GM23248 (cell line): ENCODE data around the gene WNK2. TPM values are rescaled to one million over a fixed set of nuclear protein-coding genes. Genes with fewer than 3 reads are reported as not detected.

Experiments used
- DNase-seq: peaks from one replicate; pipeline ENCODE4 v3.0.0-alpha.2; 2015
- H2AFZ ChIP-seq: fragments of 200-600 bp; sonication (generic); 2 replicates; pipeline ENCODE4 v1.6.1; 2016; ENCODE audit warnings: antibody characterized with exemption
- H3F3A ChIP-seq: fragments of 200-600 bp; sonication (generic); 2 replicates; pipeline ENCODE4 v1.6.1; 2016; ENCODE audit warnings: mild to moderate bottlenecking, antibody characterized with exemption, mixed run types; ENCODE audit not compliant: insufficient read depth
- H3K27ac ChIP-seq: fragments of 200-600 bp; sonication (generic); 2 replicates; pipeline ENCODE4 v1.5.1; 2016; ENCODE audit warnings: mild to moderate bottlenecking
- H3K27me3 ChIP-seq: fragments of 200-600 bp; sonication (generic); replicated peaks from 2 replicates; pipeline ENCODE4 v1.6.1; 2016; ENCODE audit warnings: mild to moderate bottlenecking; ENCODE audit not compliant: insufficient read depth
- H3K36me3 ChIP-seq: fragments of 200-600 bp; sonication (generic); 2 replicates; pipeline ENCODE4 v1.6.1; 2016; ENCODE audit warnings: low read depth, mild to moderate bottlenecking
- H3K4me1 ChIP-seq: fragments of 200-600 bp; sonication (generic); 2 replicates; pipeline ENCODE4 v1.6.1; 2016; ENCODE audit warnings: mild to moderate bottlenecking; ENCODE audit not compliant: insufficient read depth
- H3K4me2 ChIP-seq: fragments of 200-600 bp; sonication (generic); one replicate; pipeline ENCODE4 v1.6.1; 2016; ENCODE audit warnings: mild to moderate bottlenecking; ENCODE audit not compliant: unreplicated experiment
- H3K4me3 ChIP-seq: fragments of 200-600 bp; sonication (generic); 2 replicates; pipeline ENCODE4 v1.5.1; 2016; ENCODE audit warnings: mild to moderate bottlenecking
- H3K79me2 ChIP-seq: fragments of 200-600 bp; sonication (generic); 2 replicates; pipeline ENCODE4 v1.6.1; 2016; ENCODE audit warnings: mild to moderate bottlenecking; ENCODE audit not compliant: insufficient read depth
- H3K9ac ChIP-seq: fragments of 200-600 bp; sonication (generic); 2 replicates; pipeline ENCODE4 v1.6.1; 2016; ENCODE audit warnings: mild to moderate bottlenecking
- H3K9me2 ChIP-seq: fragments of 200-600 bp; sonication (generic); 2 replicates; pipeline ENCODE4 v1.6.1; 2016; ENCODE audit warnings: mixed run types, mild to moderate bottlenecking, moderate library complexity; ENCODE audit not compliant: insufficient read depth
- H3K9me3 ChIP-seq: fragments of 200-600 bp; sonication (generic); one replicate; pipeline ENCODE4 v1.6.1; 2017; ENCODE audit warnings: low read depth
- H4K20me1 ChIP-seq: fragments of 200-600 bp; sonication (generic); 2 replicates; pipeline ENCODE4 v1.6.0; 2016; ENCODE audit not compliant: insufficient read depth
- EZH2 ChIP-seq: fragments of 200-600 bp; sonication (generic); IDR thresholded peaks from 2 replicates; pipeline ENCODE4 v1.6.1; 2018; ENCODE audit warnings: antibody characterized with exemption, mild to moderate bottlenecking; ENCODE audit not compliant: insufficient read depth, poor library complexity, severe bottlenecking
- EZH2phosphoT487 ChIP-seq: fragments of 200-600 bp; sonication (generic); IDR thresholded peaks from 2 replicates; pipeline ENCODE4 v1.6.1; 2018; ENCODE audit warnings: antibody characterized with exemption, moderate library complexity, mild to moderate bottlenecking, low read depth; ENCODE audit not compliant: insufficient read depth
- WGBS, 2 experiments: methylation state at CpG; one replicate each; pipeline ENCODE4 v1.1.6; 2015 to 2017; ENCODE audit warnings: low lambda C conversion rate in 2 of 2, low coverage in 1 of 2; ENCODE audit errors: missing lambda C conversion rate in 2 of 2; 5-methylcytosine and 5-hydroxymethylcytosine counted together
- in situ Hi-C: fragments of 300-500 bp; cut with MboI; formaldehyde crosslinking; loops from 2 replicates; pipeline ENCODE4 v1.15.0; 2020
- polyA plus RNA-seq: library from polyadenylated mRNA; unstranded; fragments of >200 nt; fragmentation: Nextera tagmentation; extraction: Ambion mirVana; gene quantifications from 2 replicates; pipeline ENCODE4 v1.2.1, GENCODE V29; 2016
- total RNA-seq: library from RNA; depleted of rRNA; stranded (reverse); fragments of >200 nt; shearing (Covaris generic); gene quantifications from 2 replicates; pipeline ENCODE4 v1.2.3, GENCODE V29; 2014

Gene WNK2
- total and polyA plus RNA-seq, 2 experiments from 2014 or later: not detected

GRCh38 chr9:93244510-93245436 lies 60.8 kb downstream of the WNK2 start:
- in situ Hi-C loops: no loop called here
- TF ChIP-seq EZH2 (no peak), EZH2phosphoT487 (no peak)

GRCh38 chr9:93245437-93245970 lies 61.6 kb downstream of the WNK2 start:
- H3K4me3 ChIP-seq: no peak overlapping the region
- H4K20me1 ChIP-seq: no peaks in the 10 kb centered on the region
- H3F3A ChIP-seq: no peaks in the 10 kb centered on the region
- no peaks in the 10 kb centered on the region for H3K27me3 ChIP-seq
- no peak overlapping the region for H3K27ac ChIP-seq
- in situ Hi-C loops: no loop called here
- no peaks in the 10 kb centered on the region for H3K9me2 ChIP-seq
- TF ChIP-seq EZH2: no peak
- TF ChIP-seq EZH2phosphoT487: no peak
- no peak overlapping the region for H2AFZ ChIP-seq
- 75 to 82% methylated on average over 5 of the region's 5 CpGs for WGBS, 2 experiments
- no peak for DNase-seq
- no peaks in the 10 kb centered on the region for H3K36me3 ChIP-seq
- H3K9me3 ChIP-seq: no peaks in the 10 kb centered on the region
- no peak overlapping the region for H3K9ac ChIP-seq
- no peaks in the 10 kb centered on the region for H3K79me2 ChIP-seq
- H3K4me1 ChIP-seq: no peaks in the 10 kb centered on the region
- H3K4me2 ChIP-seq: no peak overlapping the region

More at GRCh38 chr9:93244510-93245436, 60.8 kb downstream of the WNK2 start:
- H3K79me2 ChIP-seq: no peaks in the 10 kb centered on the region
- H3K9ac ChIP-seq: no peak overlapping the region
- no peak overlapping the region for H3K4me3 ChIP-seq
- H3K4me2 ChIP-seq: no peak overlapping the region
- 53 to 54% methylated on average over 22 to 24 of the region's 24 CpGs for WGBS, 2 experiments
- no peak overlapping the region for H3K27ac ChIP-seq
- no peaks in the 10 kb centered on the region for H3K9me3 ChIP-seq
- no peaks in the 10 kb centered on the region for H3K9me2 ChIP-seq
- DNase-seq: no peak
- H3K4me1 ChIP-seq: no peaks in the 10 kb centered on the region
- H3F3A ChIP-seq: no peaks in the 10 kb centered on the region
- no peaks in the 10 kb centered on the region for H3K36me3 ChIP-seq
- H2AFZ ChIP-seq: no peak overlapping the region
- H4K20me1 ChIP-seq: no peaks in the 10 kb centered on the region
- H3K27me3 ChIP-seq: no peaks in the 10 kb centered on the region

GRCh38 chr9:93246111-93246510 lies 62.2 kb downstream of the WNK2 start:
- H3K79me2 ChIP-seq: no peaks in the 10 kb centered on the region
- no peak for TF ChIP-seq EZH2
- TF ChIP-seq EZH2phosphoT487: no peak
- 77 to 80% methylated on average over 14 of the region's 14 CpGs for WGBS, 2 experiments
- H3K4me2 ChIP-seq: no peak overlapping the region
- H3K9me3 ChIP-seq: no peaks in the 10 kb centered on the region
- no peak overlapping the region for H3K27ac ChIP-seq
- H4K20me1 ChIP-seq: no peaks in the 10 kb centered on the region
- no peaks in the 10 kb centered on the region for H3K36me3 ChIP-seq
- in situ Hi-C loops: no loop called here
- no peak overlapping the region for H2AFZ ChIP-seq
- H3F3A ChIP-seq: no peaks in the 10 kb centered on the region
- no peaks in the 10 kb centered on the region for H3K27me3 ChIP-seq
- H3K9me2 ChIP-seq: no peaks in the 10 kb centered on the region
- DNase-seq: no peak
- H3K4me3 ChIP-seq: no peak overlapping the region
- no peaks in the 10 kb centered on the region for H3K4me1 ChIP-seq
- H3K9ac ChIP-seq: no peak overlapping the region

GRCh38 chr9:93246526-93246925 lies 62.6 kb downstream of the WNK2 start:
- no peaks in the 10 kb centered on the region for H3K9me3 ChIP-seq
- no peak for DNase-seq
- H3K4me2 ChIP-seq: no peak overlapping the region
- no peaks in the 10 kb centered on the region for H3K9me2 ChIP-seq
- H3K27ac ChIP-seq: no peak overlapping the region
- no peak overlapping the region for H3K9ac ChIP-seq
- no peaks in the 10 kb centered on the region for H3F3A ChIP-seq
- H3K4me1 ChIP-seq: no peaks in the 10 kb centered on the region
- H3K4me3 ChIP-seq: no peak overlapping the region
- WGBS, 2 experiments: 58 to 73% methylated on average over 7 of the region's 7 CpGs
- no peaks in the 10 kb centered on the region for H3K36me3 ChIP-seq
- H3K79me2 ChIP-seq: no peaks in the 10 kb centered on the region
- no peaks in the 10 kb centered on the region for H4K20me1 ChIP-seq
- H2AFZ ChIP-seq: no peak overlapping the region
- in situ Hi-C loops: no loop called here
- H3K27me3 ChIP-seq: no peaks in the 10 kb centered on the region
- no peak for TF ChIP-seq EZH2phosphoT487
- TF ChIP-seq EZH2: no peak
